NB4 (cell line): ENCODE measurements around the gene TMC2.

Experiments
- DNase-seq: peaks from one replicate; pipeline ENCODE4 v3.0.0; 2010; ENCODE audit warnings: low read depth
- H3K4me3 ChIP-seq: one replicate; pipeline ENCODE4 v1.5.1; 2011; ENCODE audit warnings: mild to moderate bottlenecking, low read depth, low read length, moderate library complexity
- MYC ChIP-seq: IDR thresholded peaks from 2 replicates; pipeline ENCODE4 v1.6.1; 2011; ENCODE audit warnings: low read depth, low read length
- POLR2A ChIP-seq: IDR thresholded peaks from 2 replicates; pipeline ENCODE4 v1.6.1; 2011; ENCODE audit warnings: mild to moderate bottlenecking; ENCODE audit not compliant: insufficient read length; ENCODE audit errors: extremely low read depth
- TF ChIP-seq, protein P1 (sequence below): IDR thresholded peaks from one replicate; pipeline ENCODE4 v1.5.1; 2012; ENCODE audit warnings: low read depth, low read length
- TF ChIP-seq, protein P2 (sequence below): IDR thresholded peaks from 2 replicates; pipeline ENCODE4 v1.6.1; 2011; ENCODE audit warnings: low read depth, low read length

Gene TMC2

DNA sequence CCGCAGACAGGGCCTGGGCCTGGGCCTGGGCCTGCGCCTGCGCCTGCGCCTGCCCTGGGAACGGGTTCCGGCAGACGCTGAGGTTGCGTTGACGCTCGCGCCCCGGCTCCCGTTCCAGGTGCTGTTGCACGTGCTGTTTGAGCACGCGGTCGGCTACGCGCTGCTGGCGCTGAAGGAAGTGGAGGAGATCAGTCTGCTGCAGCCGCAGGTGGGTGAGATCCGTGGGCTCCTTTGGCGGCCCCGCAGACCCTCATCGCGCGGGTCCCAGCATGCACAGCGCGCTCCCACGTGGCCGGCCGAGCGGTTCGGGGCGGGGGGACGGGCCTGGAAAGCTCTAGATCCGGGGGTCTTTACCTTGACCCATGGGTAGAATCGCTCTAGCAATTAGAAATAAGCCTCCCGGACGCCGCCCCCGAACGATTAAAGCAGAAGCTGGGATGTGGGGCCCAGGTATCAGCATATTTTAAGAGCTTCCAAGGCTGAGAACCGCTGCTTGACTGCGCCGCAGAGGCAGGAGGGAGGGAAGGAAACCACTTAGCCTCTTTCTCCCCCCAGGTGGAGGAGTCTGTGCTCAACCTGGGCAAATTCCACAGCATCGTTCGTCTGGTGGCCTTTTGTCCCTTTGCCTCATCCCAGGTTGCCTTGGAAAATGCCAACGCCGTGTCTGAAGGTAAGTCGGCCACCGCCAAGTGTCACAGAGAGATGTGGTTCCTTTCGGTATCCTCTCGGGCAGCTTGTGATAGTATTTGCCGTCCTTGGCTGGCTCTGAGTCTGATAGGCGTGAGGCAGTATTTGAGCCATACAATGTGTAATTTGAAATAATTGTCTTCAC, 116.6 kb downstream of the TMC2 start:
- peak overlapping the region; percentile 80 for H3K4me3 ChIP-seq
- peak; percentile 32 for DNase-seq
- TF ChIP-seq, protein P1, sequence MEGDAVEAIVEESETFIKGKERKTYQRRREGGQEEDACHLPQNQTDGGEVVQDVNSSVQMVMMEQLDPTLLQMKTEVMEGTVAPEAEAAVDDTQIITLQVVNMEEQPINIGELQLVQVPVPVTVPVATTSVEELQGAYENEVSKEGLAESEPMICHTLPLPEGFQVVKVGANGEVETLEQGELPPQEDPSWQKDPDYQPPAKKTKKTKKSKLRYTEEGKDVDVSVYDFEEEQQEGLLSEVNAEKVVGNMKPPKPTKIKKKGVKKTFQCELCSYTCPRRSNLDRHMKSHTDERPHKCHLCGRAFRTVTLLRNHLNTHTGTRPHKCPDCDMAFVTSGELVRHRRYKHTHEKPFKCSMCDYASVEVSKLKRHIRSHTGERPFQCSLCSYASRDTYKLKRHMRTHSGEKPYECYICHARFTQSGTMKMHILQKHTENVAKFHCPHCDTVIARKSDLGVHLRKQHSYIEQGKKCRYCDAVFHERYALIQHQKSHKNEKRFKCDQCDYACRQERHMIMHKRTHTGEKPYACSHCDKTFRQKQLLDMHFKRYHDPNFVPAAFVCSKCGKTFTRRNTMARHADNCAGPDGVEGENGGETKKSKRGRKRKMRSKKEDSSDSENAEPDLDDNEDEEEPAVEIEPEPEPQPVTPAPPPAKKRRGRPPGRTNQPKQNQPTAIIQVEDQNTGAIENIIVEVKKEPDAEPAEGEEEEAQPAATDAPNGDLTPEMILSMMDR = no peak
- TF ChIP-seq, protein P2, sequence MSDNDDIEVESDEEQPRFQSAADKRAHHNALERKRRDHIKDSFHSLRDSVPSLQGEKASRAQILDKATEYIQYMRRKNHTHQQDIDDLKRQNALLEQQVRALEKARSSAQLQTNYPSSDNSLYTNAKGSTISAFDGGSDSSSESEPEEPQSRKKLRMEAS = peak; percentile 91
- peak; percentile 79 for TF ChIP-seq MYC
- no peak for TF ChIP-seq POLR2A

DNA sequence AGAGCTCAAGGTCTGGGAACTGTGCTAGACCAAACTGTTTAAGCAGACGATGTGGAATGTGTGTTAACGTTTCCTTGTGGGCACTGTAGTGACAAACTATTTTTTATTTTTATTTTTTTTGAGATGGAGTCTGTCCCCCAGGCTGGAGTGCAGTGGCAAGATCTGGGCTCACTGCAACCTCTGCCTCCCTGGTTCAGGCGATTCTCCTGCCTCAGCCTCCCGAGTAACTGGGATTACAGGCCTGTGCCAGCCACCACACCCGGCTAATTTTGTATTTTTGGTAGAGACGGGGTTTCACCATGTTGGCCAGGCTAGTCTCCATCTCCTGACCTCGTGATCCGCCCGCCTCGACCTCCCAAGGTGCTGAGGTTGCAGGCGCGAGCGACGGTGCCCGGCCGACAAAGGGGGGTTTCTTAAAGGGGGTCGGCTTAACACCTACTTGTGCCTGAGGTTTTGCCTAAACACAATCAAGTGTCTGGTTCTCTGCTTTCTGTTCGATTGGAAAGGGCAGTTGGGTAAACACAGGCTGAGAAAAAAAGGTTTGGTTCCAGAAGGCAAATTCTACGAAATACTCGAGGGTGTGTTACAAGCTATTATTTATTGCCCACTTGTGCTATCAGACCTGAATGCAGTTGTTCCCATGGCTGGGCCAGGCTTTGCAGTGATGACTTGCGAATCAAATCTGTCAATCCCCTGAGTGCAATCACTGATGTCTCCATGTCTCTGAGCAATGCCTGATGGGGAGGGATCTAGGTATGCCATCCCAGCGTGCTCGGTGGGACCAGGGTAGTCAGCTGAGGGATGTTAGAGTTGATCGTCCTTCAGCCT, 117.4 kb downstream of the TMC2 start:
- no peak for TF ChIP-seq POLR2A
- TF ChIP-seq MYC = no peak
- TF ChIP-seq, protein P1 = no peak
- TF ChIP-seq, protein P2 = no peak
- peak; percentile 33 for DNase-seq
- H3K4me3 ChIP-seq = peak overlapping the region; percentile 80

DNA sequence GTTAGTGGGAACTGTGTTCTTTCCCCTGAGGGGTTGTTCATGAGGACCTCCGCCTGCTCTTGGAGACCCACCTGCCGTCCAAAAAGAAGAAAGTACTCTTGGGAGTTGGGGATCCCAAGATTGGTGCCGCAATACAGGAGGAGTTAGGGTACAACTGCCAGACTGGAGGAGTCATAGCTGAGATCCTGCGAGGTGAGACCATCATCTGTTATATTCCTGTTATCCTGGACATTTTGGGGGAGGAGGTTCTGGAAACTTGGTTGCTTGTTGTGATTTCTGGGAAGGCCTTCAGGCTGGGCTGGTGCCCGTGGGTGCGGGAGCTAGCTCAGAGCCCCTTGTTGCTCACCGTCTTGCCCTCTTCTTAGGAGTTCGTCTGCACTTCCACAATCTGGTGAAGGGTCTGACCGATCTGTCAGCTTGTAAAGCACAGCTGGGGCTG, 118.0 kb downstream of the TMC2 start:
- peak; percentile 24 for DNase-seq
- TF ChIP-seq POLR2A (no peak), MYC (no peak)
- TF ChIP-seq, protein P1 = no peak
- TF ChIP-seq, protein P2 = no peak
- peak overlapping the region; percentile 80 for H3K4me3 ChIP-seq

DNA sequence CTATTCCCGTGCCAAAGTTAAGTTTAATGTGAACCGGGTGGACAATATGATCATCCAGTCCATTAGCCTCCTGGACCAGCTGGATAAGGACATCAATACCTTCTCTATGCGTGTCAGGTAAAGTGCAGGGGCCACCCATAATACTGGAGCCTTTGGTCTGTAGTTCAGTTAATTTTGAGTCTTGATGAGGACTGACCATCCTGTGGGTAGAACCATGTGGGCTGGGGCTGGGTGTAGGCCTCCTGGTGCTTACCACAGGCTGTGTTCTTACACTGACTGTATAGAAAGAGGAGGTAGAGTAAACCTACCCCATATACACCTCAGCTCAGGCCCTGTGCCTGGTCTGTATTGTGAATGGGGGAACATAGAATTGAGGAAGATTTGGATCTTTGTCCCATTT, 118.5 kb downstream of the TMC2 start:
- H3K4me3 ChIP-seq = peak overlapping the region; percentile 80
- TF ChIP-seq POLR2A (no peak), MYC (no peak)
- TF ChIP-seq, protein P2 = no peak
- TF ChIP-seq, protein P1 = no peak
- no peak for DNase-seq

DNA sequence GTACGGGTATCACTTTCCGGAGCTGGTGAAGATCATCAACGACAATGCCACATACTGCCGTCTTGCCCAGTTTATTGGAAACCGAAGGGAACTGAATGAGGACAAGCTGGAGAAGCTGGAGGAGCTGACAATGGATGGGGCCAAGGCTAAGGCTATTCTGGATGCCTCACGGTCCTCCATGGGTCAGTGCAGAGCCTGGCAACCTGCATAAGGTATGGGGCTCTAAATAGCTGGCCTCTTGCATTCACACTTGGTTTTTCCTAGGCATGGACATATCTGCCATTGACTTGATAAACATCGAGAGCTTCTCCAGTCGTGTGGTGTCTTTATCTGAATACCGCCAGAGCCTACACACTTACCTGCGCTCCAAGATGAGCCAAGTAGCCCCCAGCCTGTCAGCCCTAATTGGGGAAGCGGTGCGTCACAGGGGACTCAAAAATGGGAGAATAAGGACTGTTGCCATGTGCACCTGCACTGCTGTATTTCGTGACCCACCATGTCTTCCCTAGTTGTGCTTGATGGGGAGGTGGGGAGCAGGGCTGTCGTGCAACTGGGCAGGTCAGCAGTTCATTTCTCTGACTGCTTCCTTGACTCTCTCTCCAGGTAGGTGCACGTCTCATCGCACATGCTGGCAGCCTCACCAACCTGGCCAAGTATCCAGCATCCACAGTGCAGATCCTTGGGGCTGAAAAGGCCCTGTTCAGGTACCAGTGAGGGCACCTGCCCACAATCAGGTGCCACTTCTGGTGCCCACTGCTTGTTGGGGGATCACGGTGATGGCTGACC, 119.2 kb downstream of the TMC2 start:
- peak; percentile 5 for TF ChIP-seq POLR2A
- TF ChIP-seq, protein P1 = no peak
- peak overlapping the region; percentile 80 for H3K4me3 ChIP-seq
- DNase-seq = no peak
